HepG2 (cell line): ENCODE measurements around the gene E2F8. TPM values are rescaled to one million over a fixed set of nuclear protein-coding genes. Genes with fewer than 3 reads are reported as not detected.

ENCODE experiments used
- ATAC-seq: fragments of 200-7000 bp; cut with Tn5 transposase; 3 replicates; pipeline ENCODE4 v1.9.1; 2020; ENCODE audit warnings: mild to moderate bottlenecking, moderate library complexity
- BruUV-seq: library from RNA; stranded (reverse); fragments of 400-500 nt; replicated peaks from 2 replicates; lab custom pipeline; 2021; lab: Mats Ljungman, UMichigan
- CTCF ChIA-PET: fragments of 300-600 bp; formaldehyde crosslinking; extraction: SDS; loops from one replicate; lab custom pipeline; 2021; ENCODE audit warnings: low total read pairs, inconsistent platforms, low intra/inter-chr PET ratio; lab: Yijun Ruan, JAX
- POLR2A ChIA-PET: fragments of 350-600 bp; sonication (Branson Sonifier 250); formaldehyde crosslinking; loops from one replicate; lab custom pipeline; 2020; ENCODE audit warnings: antibody characterized with exemption, inconsistent platforms; lab: Yijun Ruan, JAX
- DNase-seq: peaks from one replicate; pipeline ENCODE4 v3.0.0-alpha.2; 2015; ENCODE audit warnings: low spot score
- FAIRE-seq: peaks from 3 replicates; lab custom pipeline; 2011; peaks lifted over from hg19 to GRCh38; lab: Jason Lieb, UNC
- H2AFZ ChIP-seq: one replicate; pipeline ENCODE4 v1.6.1; 2011; ENCODE audit warnings: low read length, inconsistent platforms
- H3K27ac ChIP-seq: fragments of 300-600 bp; 3 replicates; pipeline ENCODE4 v1.8.0; 2011; ENCODE audit warnings: mixed run types, mild to moderate bottlenecking, mixed read lengths, low read length, inconsistent platforms; ENCODE audit not compliant: insufficient read depth; ENCODE audit errors: extremely low read length
- H3K27me3 ChIP-seq, 2 experiments: fragments of 200-600 bp in 1 of 2; 2 replicates in 1 of 2; 3 replicates in 1 of 2; pipeline versions ENCODE4 v1.6.0 to v1.8.0; 2011; ENCODE audit warnings: low read length in 2 of 2, mild to moderate bottlenecking in 2 of 2, moderate library complexity in 2 of 2, inconsistent platforms in 1 of 2; ENCODE audit not compliant: insufficient read depth in 2 of 2, control insufficient read depth in 1 of 2
- H3K36me3 ChIP-seq, 2 experiments: fragments of 200-600 bp in 1 of 2; replicated peaks in 1 of 2; 2 replicates in 1 of 2; 3 replicates in 1 of 2; pipeline versions ENCODE4 v1.5.1 to v1.8.0; 2011; ENCODE audit warnings: low read length in 2 of 2, inconsistent platforms in 1 of 2; ENCODE audit not compliant: insufficient read depth in 2 of 2, control insufficient read depth in 1 of 2
- H3K4me1 ChIP-seq: 2 replicates; pipeline ENCODE4 v1.5.1; 2012; ENCODE audit warnings: low read length, inconsistent platforms; ENCODE audit not compliant: insufficient read depth
- H3K4me2 ChIP-seq: 2 replicates; pipeline ENCODE4 v1.6.0; 2011; ENCODE audit warnings: low read depth, low read length, inconsistent platforms
- H3K4me3 ChIP-seq, 3 experiments: fragments of 200-600 bp in 1 of 3; sonication (generic), shearing (Covaris generic) in 1 of 3; replicated peaks in 1 of 3; 2 replicates each; pipeline ENCODE4 v1.5.1; 2011 to 2016; ENCODE audit warnings: low read length in 3 of 3, inconsistent platforms in 2 of 3, low read depth in 2 of 3, mild to moderate bottlenecking in 2 of 3, control low read depth in 1 of 3, mixed read lengths in 1 of 3; ENCODE audit not compliant: insufficient read depth in 1 of 3
- H3K79me2 ChIP-seq: one replicate; pipeline ENCODE4 v1.6.1; 2011; ENCODE audit warnings: low read length, inconsistent platforms; ENCODE audit not compliant: insufficient read depth
- H3K9ac ChIP-seq: 2 replicates; pipeline ENCODE4 v1.6.0; 2011; ENCODE audit warnings: mild to moderate bottlenecking, low read depth, low read length, inconsistent platforms; ENCODE audit not compliant: insufficient read depth
- H3K9me3 ChIP-seq: 2 replicates; pipeline ENCODE4 v1.5.1; 2012; ENCODE audit warnings: mild to moderate bottlenecking, low read length
- H4K20me1 ChIP-seq: 2 replicates; pipeline ENCODE4 v1.6.0; 2011; ENCODE audit warnings: inconsistent platforms, mild to moderate bottlenecking, low read length, moderate library complexity; ENCODE audit not compliant: insufficient read depth
- ASH2L ChIP-seq: fragments of 300-600, 200-600 bp; sonication (generic); IDR thresholded peaks from 2 replicates; pipeline ENCODE4 v1.7.0; 2017; ENCODE audit warnings: low read depth, mild to moderate bottlenecking, moderate library complexity, mixed read lengths, low read length; ENCODE audit not compliant: insufficient read length
- ERF ChIP-seq: IDR thresholded peaks from 2 replicates; pipeline ENCODE4 v1.6.1; 2018; ENCODE audit warnings: missing biosample characterization, missing genetic modification reagents
- ETV6 ChIP-seq: sonication (generic); formaldehyde crosslinking; conservative IDR thresholded peaks from 2 replicates; pipeline ENCODE4 v1.4.0; 2020; ENCODE audit warnings: missing genetic modification reagents
- HNF4A ChIP-seq: sonication (generic); formaldehyde crosslinking; IDR thresholded peaks from 2 replicates; pipeline ENCODE4 v1.4.0; 2020; ENCODE audit warnings: missing genetic modification reagents
- HOXA3 ChIP-seq: sonication (generic); formaldehyde crosslinking; IDR thresholded peaks from 2 replicates; pipeline ENCODE4 v1.5.0; 2020; ENCODE audit warnings: missing genetic modification reagents
- MAF1 ChIP-seq: sonication (generic); formaldehyde crosslinking; IDR thresholded peaks from 2 replicates; pipeline ENCODE4 v1.5.0; 2020; ENCODE audit warnings: missing genetic modification reagents, borderline replicate concordance
- MIER2 ChIP-seq: IDR thresholded peaks from 2 replicates; pipeline ENCODE4 v1.6.1; 2016; ENCODE audit warnings: missing biosample characterization, missing genetic modification reagents
- SOX13 ChIP-seq, 3 experiments: fragments of 450-650 bp in 1 of 3; sonication (generic) in 1 of 3; formaldehyde crosslinking in 1 of 3; IDR thresholded peaks in 2 of 3; conservative IDR thresholded peaks in 1 of 3; 2 replicates each; pipeline versions ENCODE4 v1.5.0 to v1.6.1; 2016 to 2020; ENCODE audit warnings: antibody characterized with exemption in 1 of 3, mild to moderate bottlenecking in 1 of 3, missing compliant biosample characterization in 1 of 3, missing genetic modification reagents in 1 of 3, moderate library complexity in 1 of 3
- ZMYM4 ChIP-seq: sonication (generic); formaldehyde crosslinking; IDR thresholded peaks from 2 replicates; pipeline ENCODE4 v1.8.1; 2023; ENCODE audit warnings: mild to moderate bottlenecking, missing genetic modification reagents
- ZNF451 ChIP-seq: sonication (generic); formaldehyde crosslinking; IDR thresholded peaks from 2 replicates; pipeline ENCODE4 v1.5.0; 2020; ENCODE audit warnings: mild to moderate bottlenecking, missing genetic modification reagents
- ZNF589 ChIP-seq: sonication (generic); formaldehyde crosslinking; conservative IDR thresholded peaks from 2 replicates; pipeline ENCODE4 v1.8.0; 2022; ENCODE audit warnings: mild to moderate bottlenecking, moderate library complexity, missing genetic modification reagents
- ZNF609 ChIP-seq: sonication (generic); formaldehyde crosslinking; IDR thresholded peaks from 2 replicates; pipeline ENCODE4 v1.4.0; 2020; ENCODE audit warnings: mild to moderate bottlenecking, missing genetic modification reagents, borderline replicate concordance
- ZNF784 ChIP-seq: sonication (generic); formaldehyde crosslinking; IDR thresholded peaks from 2 replicates; pipeline ENCODE4 v1.5.1; 2020; ENCODE audit warnings: missing genetic modification reagents, mild to moderate bottlenecking, borderline replicate concordance
- WGBS: methylation state at CpG from one replicate; pipeline ENCODE4 v1.1.6; 2017; ENCODE audit warnings: low lambda C conversion rate; 5-methylcytosine and 5-hydroxymethylcytosine counted together
- in situ Hi-C: cut with HindIII; loops from 2 replicates; pipeline ENCODE4 v1.10.0; 2017; ENCODE audit warnings: low pct_unique_long_range_greater_than_20kb; ENCODE audit not compliant: extremely low pct_ligation_motif_present
- intact Hi-C: fragments of 100-400 bp; cut with micrococcal nuclease; formaldehyde crosslinking; loops from one replicate; pipeline ENCODE4 v1.10.0; 2022; ENCODE audit not compliant: unreplicated experiment
- polyA plus RNA-seq, 8 experiments: library from polyadenylated mRNA; depleted of rRNA in 3 of 8; stranded (reverse) in 7 of 8; unstranded in 1 of 8; fragments of >200 nt; fragmentation: Illumina TruSeq in 4 of 8; extraction: Trizol in 4 of 8; gene quantifications; 2 replicates each; pipeline versions ENCODE4 v1.2.1 to v1.2.3, GENCODE V29; 2011 to 2016; ENCODE audit warnings: low read depth in 4 of 8, missing spikeins in 1 of 8, mixed read lengths in 1 of 8; ENCODE audit not compliant: insufficient read depth in 1 of 8
- total RNA-seq, 5 experiments: library from RNA; depleted of rRNA; stranded (reverse); fragments of >200 nt; fragmentation: Illumina TruSeq; extraction: Trizol; gene quantifications; 2 replicates each; pipeline ENCODE4 v1.2.3, GENCODE V29; 2016; ENCODE audit warnings: low read depth in 1 of 5
- TF ChIP-seq, protein P1 (sequence below): IDR thresholded peaks from 2 replicates; pipeline ENCODE4 v1.6.1; 2016

The E2F8 gene
- total and polyA plus RNA-seq, 2 of the 13 experiments (the other 11 are each of a cell fraction or from before 2014, with no cell fraction given), result 3.3 to 8.9 TPM

GRCh38 chr11:19193916-19194315 lies 46.8 kb downstream of the E2F8 start (continued):
- TF ChIP-seq ZNF609 (CRISPR knock-in tag), result no peak
- no peak for TF ChIP-seq ASH2L

DNA sequence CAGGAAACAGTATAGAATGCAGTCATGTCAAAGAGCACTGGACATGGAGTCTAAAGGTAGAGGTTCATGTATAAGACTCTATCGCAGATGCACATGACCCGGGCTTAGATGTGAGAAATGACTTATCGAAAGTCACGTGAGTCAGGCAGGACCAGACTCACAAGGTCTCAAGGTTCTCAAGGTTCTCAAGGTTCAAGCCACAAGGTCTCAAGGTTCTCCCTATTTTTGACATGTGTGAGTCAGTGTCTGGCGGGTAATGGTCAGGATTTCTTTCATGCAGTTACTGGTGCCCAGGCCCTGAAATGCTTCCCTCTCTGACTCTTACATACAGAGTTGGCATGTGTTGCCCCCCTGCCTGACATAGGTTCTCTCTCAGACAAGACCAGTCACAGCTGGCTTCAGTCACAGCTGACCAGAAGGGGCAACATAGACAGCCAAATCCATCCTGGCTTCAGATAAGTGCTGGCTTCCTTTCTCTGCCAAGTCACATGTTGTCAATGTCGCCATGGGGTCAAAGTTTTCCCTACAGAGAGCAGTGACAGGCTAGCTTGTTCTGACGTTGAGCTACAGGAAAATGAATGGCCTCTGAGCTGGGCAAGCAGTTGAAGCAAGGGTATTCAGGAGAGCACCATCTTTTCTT lies 49.1 kb downstream of the E2F8 start:
- intact Hi-C loops (no loop called here), in situ Hi-C loops (no loop called here)
- H4K20me1 ChIP-seq, result no peaks in the 10 kb centered on the region
- FAIRE-seq (no peak), ATAC-seq (peak; percentile 86), DNase-seq (peak; percentile 47)
- no peak overlapping the region for H3K4me2 ChIP-seq
- 54% methylated on average over 5 of the region's 7 CpGs for WGBS
- no TSS peak for BruUV-seq
- no peak overlapping the region for H3K4me3 ChIP-seq
- no peaks in the 10 kb centered on the region for H3K36me3 ChIP-seq
- H3K79me2 ChIP-seq, result no peaks in the 10 kb centered on the region
- ChIA-PET POLR2A (no interaction called here), CTCF (no interaction called here)
- H2AFZ ChIP-seq, result no peak overlapping the region
- peaks cover 19% of the 10 kb centered on the region for H3K4me1 ChIP-seq
- H3K9ac ChIP-seq, result no peak overlapping the region
- no peak overlapping the region for H3K27ac ChIP-seq
- H3K27me3 ChIP-seq, result peaks cover 0 to 2% of the 10 kb centered on the region in 2 experiments; a peak in 1 of 5 replicates
- no peaks in the 10 kb centered on the region for H3K9me3 ChIP-seq
- TF ChIP-seq MIER2 (CRISPR knock-in tag) (no peak), HOXA3 (CRISPR knock-in tag) (0 out of 2 replicates have a peak, but pooled peaks have one; percentile 19), ZNF784 (no peak), ERF (CRISPR knock-in tag) (no peak), ETV6 (CRISPR knock-in tag) (no peak), SOX13 (IDR thresholded peaks at IDR 0.05) (no peak), SOX13 (CRISPR knock-in tag; conservative IDR thresholded peaks at IDR 0.05 in 1 of 2, IDR thresholded peaks at IDR 0.05 in 1 of 2) (no peak), HNF4A (CRISPR knock-in tag) (peak; percentile 53), ZMYM4 (CRISPR knock-in tag) (0 out of 2 replicates have a peak, but pooled peaks have one; percentile 32), ZNF451 (no peak), ZNF589 (CRISPR knock-in tag) (no peak), MAF1 (CRISPR knock-in tag) (no peak)
- TF ChIP-seq, protein P1, sequence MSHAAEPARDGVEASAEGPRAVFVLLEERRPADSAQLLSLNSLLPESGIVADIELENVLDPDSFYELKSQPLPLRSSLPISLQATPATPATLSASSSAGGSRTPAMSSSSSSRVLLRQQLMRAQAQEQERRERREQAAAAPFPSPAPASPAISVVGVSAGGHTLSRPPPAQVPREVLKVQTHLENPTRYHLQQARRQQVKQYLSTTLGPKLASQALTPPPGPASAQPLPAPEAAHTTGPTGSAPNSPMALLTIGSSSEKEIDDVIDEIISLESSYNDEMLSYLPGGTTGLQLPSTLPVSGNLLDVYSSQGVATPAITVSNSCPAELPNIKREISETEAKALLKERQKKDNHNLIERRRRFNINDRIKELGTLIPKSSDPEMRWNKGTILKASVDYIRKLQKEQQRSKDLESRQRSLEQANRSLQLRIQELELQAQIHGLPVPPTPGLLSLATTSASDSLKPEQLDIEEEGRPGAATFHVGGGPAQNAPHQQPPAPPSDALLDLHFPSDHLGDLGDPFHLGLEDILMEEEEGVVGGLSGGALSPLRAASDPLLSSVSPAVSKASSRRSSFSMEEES, result peak; percentile 47; the same call in 1 of the 2 replicates
